T1000 (cell line): ENCODE data around the gene CELA3B.
A peak's percentile ranks its signal among the peaks of the same experiment; 100 is the strongest.
"Not testable (repeated sequence)": the region's sequence is repeated elsewhere in the genome, so short reads cannot be mapped to it uniquely, and the experiment has no call there.

Source experiments
- DNase-seq: peaks from one replicate; lab custom pipeline; 2025; ENCODE audit warnings: mixed read lengths; lab: John Stamatoyannopoulos, UW

Gene CELA3B

DNA sequence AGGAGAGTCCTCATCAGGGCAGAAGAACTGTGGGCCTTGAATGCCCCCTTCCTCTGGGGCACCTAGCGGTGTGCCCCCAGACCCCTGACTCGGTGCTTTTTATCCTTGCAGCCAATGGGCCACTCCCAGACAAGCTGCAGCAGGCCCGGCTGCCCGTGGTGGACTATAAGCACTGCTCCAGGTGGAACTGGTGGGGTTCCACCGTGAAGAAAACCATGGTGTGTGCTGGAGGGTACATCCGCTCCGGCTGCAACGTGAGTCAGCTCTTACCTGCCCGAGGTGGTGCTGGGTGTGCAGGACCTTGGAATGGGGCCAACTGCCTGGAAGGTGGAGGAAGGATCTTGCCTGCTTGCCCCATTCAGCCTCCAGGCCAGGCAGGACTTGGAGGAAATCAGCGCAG lies 30.4 kb downstream of the CELA3B start:
- DNase-seq: not testable (repeated sequence)

GRCh38 chr1:22009566-22009965 lies 32.7 kb downstream of the CELA3B start:
- DNase-seq: not testable (repeated sequence)

- not testable (repeated sequence) for DNase-seq
Measured at GRCh38 chr1:22012752-22013151, 35.9 kb downstream of the CELA3B start.

DNA sequence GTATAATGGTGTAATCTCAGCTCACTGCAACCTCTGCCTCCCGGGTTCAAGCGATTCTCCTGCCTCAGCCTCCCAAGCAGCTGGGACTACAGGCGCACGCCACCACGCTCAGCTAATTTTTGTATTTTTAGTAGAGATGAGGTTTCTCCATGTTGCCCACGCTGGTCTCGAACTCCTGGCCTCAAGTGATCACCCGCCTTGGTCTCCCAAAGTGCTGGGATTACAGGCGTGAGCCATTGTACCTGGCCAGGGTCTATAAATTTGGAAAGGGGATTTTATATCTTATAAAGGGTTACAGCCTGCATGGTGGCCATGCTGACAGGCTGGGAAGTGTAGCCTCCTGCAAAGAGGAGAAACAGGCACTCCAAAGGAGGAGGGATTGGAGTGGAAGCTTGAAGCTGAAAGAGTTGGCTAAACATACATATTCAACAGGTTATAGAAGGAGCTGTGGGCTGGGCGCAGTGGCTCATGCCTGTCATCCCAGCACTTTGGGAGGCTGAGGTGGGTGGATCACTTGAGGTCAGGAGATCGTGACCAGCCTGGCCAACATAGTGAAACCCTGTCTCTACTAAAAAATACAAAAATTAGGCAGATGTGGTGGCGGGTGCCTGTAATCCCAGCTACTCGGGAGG lies 37.9 kb downstream of the CELA3B start:
- not testable (repeated sequence) for DNase-seq

DNA sequence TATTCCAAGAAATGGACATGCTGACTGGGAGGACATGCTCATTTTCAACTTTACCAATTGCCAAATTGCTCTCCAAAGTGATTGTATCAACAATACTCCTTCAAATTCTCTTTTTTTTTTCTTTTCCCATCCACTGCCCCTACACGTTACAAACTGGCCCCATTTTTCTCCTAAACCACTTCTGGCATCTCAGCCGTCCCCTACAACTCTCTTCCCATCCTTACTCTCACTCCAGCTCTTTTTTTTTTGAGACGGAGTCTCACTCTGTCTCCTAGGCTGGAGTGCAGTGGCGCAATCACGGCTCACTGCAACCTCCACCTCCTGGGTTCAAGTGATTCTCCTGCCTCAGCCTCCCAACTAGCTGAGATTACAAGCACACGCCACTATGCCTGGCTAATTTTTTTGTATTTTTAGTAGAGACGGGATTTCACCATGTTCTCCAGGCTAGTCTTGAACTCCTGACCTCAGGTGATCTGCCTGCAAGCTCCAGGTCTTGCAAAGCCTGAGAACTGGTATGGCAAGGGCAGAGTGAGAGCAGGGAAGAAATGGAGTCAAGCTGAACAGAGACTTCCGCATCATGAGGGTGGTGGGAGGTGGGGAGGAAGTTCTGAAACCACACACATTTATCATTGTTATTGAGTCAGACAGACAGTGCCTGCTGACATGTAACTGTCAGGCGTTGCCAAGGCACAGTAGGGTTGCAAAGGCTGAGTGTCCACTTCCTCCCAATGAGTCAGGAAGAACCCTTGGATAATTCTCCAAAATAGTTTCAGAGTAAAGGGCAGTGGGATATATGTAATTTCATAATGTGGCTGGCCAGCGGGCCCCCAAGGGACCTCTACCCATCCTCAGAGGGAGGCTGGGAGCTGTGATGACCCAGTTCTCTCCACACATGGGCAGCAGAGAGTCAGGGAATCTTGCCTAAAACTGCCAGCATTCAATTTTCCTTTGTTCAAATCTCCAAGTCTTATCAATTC lies 42.0 kb downstream of the CELA3B start:
- peak; percentile 76 for DNase-seq

DNA sequence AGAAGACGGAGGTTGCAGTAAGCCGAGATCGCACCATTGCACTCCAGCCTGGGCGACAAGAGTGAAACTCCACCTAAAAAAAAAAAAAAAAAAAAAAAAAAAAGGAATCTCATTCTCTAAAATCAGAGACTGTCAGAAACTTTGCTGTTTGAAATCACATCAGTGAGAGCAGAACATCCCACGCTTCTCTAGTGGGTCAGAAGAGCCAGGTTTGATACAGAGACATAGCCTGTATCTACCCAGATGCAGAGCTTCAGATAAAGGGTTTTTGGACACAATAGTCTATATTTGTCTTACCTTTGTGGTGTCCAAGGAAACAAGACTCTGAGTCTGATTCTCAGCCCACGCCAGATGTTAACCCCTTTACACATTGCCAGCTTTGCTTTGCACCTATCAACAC lies 44.2 kb downstream of the CELA3B start:
- no peak for DNase-seq

DNA sequence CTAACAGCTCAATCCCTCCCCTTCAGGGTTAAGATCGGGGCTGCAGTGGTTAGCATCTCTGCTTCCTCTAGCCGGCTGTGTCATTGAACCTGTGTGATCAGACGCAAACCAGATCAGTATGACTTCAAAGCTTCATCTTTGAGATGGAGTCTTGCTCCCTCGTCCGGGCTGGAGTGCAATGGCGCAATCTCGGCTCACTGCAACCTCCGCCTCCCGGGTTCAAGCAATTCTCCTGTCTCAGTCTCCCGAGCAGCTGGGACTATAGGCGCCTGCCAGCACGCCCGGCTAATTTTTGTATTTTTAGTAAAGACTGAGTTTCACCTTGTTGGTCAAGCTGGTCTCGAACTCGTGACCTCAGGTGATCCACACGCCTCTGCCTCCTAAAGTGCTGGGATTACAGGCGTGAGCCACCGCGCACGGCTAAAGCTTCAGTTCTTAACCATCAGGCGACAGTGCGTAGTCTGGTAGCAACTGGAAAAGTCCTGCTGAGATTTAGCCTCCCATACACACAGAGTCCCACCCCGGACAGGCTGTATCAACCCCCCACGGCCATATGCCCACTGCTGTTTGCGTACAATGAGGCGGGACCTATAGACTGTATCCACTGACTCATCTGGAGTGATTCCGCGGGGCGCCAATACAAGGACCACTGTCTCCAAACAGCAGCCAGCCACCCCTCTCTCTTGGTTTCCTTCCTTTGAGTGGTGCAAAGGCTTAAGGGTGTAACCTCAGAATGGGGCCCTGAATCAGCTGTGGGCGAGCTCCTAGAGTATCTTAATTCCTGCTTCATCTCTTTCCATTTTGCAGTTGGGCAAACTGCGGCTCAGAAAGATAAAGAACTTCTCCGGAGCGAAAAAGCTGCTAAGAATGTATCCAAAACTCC lies 47.9 kb downstream of the CELA3B start:
- peak; percentile 68 for DNase-seq

DNA sequence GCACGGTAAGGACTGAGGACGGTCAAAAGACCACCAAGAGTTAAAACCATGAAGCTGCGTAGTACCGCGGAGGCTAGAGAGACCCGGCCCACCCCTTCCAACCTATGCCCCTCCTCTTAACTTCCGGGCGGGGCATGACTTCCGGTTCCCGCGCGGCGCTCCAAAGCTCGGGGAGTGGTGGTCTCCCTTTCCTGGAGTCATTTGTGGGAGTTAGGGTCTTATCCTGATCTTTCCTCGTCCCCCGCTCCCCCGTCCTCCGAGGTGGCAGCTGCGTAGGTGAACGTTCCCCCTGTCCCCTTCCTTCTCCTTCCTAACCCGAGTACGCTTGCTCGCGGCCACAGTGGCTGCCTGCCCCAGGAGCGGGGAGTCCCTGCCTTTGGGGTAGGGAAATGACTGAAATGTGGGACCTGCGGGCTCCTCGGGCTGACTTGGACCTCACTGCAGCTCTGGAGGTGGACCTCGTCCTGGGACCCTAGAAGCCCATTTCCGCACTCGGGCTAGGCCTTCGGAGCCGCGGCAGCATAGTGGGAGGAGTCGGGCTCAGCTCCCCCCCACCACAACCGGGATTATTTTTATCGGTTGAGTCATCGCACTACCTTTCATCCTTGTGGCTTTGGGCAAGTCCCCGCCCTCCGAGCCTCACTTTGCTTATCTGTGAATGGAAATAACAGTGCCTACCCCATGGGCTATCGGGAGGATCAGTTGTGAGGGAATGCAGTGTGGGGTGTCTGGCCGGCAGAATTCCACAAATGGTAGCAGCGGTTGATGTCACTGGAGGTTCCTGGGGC lies 48.7 kb downstream of the CELA3B start:
- DNase-seq: peak; percentile 76

DNA sequence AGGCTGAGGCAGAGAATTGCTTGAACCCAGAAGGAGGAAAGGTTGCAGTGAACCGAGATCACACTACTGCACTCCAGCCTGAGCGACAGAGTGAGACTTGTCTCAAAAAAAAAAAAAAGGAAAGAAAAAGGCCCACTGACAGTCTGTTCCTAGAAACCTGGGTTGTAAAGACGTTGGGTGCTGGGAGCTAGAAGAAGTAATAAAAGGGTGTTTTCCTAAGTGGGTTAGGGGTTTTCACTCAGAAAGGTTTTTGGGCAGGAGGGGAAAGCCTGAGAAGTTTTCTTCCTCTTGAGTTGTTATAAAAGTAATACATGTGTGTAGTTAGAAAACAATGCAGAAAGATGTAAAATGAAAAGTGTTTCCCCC lies 50.1 kb downstream of the CELA3B start:
- DNase-seq: no peak

DNA sequence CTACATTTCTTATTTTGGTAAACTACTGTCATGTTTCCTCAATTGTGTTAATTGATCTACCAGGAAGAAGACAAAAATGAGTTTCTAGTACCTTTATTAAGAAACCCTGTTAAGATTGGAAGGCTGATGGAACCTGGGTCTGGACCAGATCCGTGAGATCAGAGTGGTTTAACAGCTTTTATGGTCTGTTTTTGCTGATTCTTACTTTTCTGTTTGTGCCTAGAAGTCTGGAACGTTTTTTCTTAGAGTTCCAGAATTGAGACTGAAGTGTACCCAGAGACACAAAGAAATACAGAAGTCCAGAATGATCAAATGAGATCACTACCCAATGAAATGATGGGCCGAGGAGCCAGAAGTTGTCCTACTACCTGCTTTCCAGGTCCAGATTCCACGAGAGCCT lies 53.2 kb downstream of the CELA3B start:
- no peak for DNase-seq

DNA sequence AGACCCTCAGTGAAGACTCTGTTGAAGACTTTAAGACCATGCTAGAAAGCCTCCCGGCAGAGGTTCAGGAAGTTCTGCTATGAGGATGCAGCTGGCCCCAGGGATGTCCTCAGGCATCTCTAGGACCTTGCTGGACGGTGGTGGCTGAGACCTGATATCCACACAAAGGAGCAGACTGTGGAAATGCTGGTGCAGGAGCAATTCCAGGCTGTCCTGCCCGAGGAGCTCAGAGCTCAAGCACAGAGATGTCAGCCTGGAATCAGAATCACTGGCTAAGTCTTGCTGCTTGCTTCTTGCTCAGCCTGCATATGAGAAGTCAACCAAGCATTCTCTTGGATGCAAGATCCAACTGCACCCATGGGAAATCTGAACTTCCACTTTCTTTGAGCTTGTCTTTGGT lies 53.7 kb downstream of the CELA3B start:
- no peak for DNase-seq

- no peak for DNase-seq
Measured at GRCh38 chr1:22031214-22031962, 54.6 kb downstream of the CELA3B start.

DNA sequence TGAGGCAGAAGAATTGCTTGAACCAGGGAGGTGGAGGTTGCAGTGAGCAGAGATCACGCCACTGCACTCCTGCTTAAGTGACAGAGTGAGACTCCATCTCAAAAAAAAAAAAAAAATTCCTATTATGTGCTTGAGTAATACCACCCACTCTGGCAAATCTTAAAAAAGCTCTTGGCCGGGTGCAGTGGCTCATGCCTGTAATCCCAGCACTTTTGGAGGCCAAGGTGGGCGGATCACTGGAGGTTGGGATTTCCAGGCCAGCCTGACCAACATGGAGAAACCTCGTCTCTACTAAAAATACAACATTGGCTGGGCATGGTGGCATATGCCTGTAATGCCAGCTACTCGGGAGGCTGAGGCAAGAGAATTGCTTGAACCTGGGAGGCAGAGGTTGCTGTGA lies 58.0 kb downstream of the CELA3B start:
- not testable (repeated sequence) for DNase-seq

GRCh38 chr1:22037520-22037919 lies 60.7 kb downstream of the CELA3B start:
- DNase-seq: no peak

DNA sequence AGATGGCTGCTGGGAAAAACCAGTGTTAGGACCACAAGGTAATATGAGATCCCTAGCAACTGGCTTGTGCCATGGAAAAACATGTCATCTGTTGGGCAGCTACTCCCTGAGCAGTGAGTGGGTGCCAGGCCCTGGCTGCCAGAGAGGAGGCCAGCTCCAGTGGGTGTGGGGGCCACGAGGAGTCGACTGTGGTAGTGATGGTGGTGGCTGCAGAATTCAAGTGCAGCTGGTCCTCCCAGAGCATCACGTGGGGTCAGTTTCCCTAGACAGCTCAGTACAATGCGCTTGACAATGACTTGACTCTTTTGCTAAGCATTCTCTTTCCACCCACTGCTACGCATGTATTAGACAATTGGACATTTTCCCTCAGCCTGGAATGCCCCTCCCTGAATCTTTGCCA lies 61.2 kb downstream of the CELA3B start:
- no peak for DNase-seq
